ENCODE measurements around the gene WDR41.
"Not testable (repeated sequence)": the region's sequence is repeated elsewhere in the genome, so short reads cannot be mapped to it uniquely, and the experiment has no call there.

The WDR41 gene

GRCh38 chr5:77400645-77401044 lies 91.5 kb downstream of the WDR41 start:
- DNase-seq, result no peak

DNA sequence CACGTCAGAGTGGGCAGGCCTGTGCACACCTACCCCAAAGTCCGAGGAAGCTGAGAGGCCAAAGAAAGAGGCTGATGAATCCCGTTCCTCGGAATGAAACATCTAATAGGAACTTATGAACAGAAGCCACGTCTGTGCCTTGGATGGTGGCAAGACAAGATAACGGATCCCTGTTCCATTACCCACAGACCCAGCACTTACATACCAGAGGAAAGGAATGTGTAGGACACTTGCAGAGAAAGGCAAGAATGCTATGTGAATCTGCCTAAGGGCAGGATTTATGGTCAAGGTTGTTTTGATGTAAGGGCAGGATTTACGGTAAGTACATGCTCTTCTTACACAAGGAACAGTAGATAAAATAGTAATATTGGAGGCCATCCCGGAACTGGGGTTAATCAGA lies 93.2 kb downstream of the WDR41 start:
- no peak for DNase-seq

- no peak for DNase-seq
Observed at GRCh38 chr5:77398458-77398857, 93.7 kb downstream of the WDR41 start.

DNA sequence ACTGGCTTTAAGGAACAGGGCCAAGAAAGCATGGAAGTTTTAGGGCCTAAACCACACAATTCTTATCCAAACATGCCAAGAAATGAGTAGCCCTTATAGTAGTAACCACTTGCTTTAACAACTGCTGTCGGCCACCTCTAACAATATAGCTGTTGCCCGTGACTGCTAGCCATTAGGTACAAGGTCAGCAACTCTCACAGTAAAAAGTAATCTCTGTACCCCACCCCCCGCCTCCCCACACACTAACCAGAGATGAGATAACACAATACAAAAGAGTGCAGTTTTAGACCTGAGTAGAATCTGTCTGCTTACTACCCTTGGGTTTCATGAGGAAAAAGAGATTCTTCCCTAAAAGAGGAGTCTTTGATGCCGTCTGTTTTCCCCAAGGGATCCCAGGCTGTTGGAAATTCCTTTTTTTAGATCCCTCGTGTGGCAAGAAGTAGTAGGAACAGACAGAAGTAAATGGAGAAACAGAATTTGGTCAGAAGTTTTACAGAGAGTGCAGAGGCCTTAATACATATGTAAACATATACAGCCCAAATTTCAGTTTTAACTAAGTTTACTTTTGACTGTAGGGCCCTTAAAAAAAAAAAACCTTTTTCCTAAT lies 94.3 kb downstream of the WDR41 start:
- no peak for DNase-seq

GRCh38 chr5:77396017-77396416 lies 96.1 kb downstream of the WDR41 start:
- no peak for DNase-seq

GRCh38 chr5:77394064-77394715 lies 97.9 kb downstream of the WDR41 start:
- DNase-seq, result no peak

- DNase-seq, result no peak
Observed at GRCh38 chr5:77391240-77391765, 100.8 kb downstream of the WDR41 start.

DNA sequence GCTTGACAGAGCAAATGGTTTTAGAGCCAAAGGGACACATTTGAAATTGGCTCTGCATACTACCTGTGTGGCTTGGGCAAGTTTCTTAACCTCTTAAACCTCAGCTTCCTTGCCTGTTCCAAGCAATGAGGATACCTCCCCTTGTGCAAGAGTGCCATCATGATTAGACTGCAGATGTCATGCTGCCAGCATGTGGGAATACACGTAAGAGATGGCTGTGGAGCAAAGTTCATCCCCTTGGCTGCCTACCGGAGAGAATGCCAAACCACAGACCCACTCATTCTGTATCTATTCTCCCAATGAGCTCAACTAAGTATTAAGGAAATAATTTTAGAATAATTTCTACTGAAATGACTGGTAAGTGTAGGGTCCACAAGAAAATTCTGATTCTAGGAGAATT lies 101.3 kb downstream of the WDR41 start:
- no peak for DNase-seq

DNA sequence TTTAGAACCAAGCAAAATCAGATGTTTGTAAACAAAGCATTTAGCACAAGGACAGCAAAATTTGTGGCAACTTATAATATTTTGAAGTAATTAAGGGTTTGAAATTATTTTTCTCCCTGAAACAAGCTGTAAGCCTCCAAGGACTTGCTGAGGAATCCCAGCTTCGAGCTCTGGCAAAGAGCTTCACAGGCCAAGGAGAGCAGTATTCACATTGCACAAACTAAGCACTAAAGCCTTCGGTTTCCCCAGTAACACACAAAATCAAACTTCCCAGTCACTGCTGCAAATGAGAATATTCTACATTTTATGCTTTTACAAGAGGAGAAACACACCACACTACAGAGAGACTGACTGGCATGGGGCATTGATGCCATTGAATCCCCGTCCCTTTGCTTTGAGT lies 101.9 kb downstream of the WDR41 start:
- DNase-seq, result no peak

DNA sequence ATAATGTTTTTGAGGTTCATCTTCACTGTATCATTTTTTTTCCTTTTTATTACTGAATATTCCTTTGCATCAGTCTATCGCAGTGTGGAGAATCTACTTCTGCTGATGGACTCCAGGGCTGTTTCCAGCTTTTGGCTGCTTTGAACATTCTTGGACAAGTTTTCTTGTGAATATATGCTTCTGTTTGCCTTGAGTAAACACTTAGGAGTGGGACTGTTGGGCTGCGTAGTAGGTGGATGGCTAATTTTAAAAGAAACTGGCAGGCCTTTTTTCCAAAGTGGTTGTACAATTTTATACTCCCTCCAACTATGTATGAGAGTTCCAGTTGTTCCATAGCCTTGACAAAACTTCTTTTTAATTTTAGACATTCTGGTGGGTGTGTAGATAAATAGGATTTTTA lies 102.4 kb downstream of the WDR41 start:
- no peak for DNase-seq

DNA sequence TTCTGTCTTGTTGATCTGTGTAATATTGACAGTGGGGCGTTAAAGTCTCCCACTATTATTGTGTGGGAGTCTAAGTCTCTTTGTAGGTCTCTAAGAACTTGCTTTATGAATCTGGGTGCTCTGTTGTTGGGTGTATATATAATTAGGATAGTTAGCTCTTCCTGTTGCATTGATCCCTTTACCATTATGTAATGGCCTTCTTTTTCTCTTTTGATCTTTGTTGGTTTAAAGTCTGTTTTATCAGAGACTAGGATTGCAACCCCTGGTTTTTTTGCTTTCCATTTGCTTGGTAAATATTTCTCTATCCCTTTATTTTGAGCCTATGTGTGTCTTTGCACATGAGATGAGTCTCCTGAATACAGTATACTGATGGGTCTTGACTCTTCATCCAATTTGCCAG lies 105.8 kb downstream of the WDR41 start:
- not testable (repeated sequence) for DNase-seq

- DNase-seq, result not testable (repeated sequence)
Observed at GRCh38 chr5:77383336-77383735, 108.8 kb downstream of the WDR41 start.

Data from stimulated activated CD4-positive, alpha-beta T cell treated with anti-CD3 and anti-CD28 coated beads, Interleukin-2, amount 100 ng/mL, for 48 hours (primary cell).